ENCODE measurements around the gene NPC1L1.
"Not testable (repeated sequence)": the region's sequence is repeated elsewhere in the genome, so short reads cannot be mapped to it uniquely, and the experiment has no call there.

Gene NPC1L1

GRCh38 chr7:44520574-44520973, 20.6 kb downstream of the NPC1L1 start:
- Histone ChIP-seq H3K27me3 (ENCODE audit: insufficient read depth, low read length) (peaks cover 12% of the 10 kb centered on the region), H2AFZ (ENCODE audit: low read depth, low read length) (no peak overlapping the region), H3K9me3 (ENCODE audit: low read length) (no peaks in the 10 kb centered on the region), H3K36me3 (ENCODE audit: insufficient read depth, low read length) (no peaks in the 10 kb centered on the region), H3K4me3 (ENCODE audit: low read length) (no peak overlapping the region), H3K4me1 (ENCODE audit: insufficient read depth, low read length) (no peaks in the 10 kb centered on the region)

- H2AFZ ChIP-seq (ENCODE audit: low read depth, low read length): no peak overlapping the region
- H3K4me3 ChIP-seq (ENCODE audit: low read length): no peak overlapping the region
- no peaks in the 10 kb centered on the region for H3K36me3 ChIP-seq (ENCODE audit: insufficient read depth, low read length)
- H3K4me1 ChIP-seq (ENCODE audit: insufficient read depth, low read length): no peaks in the 10 kb centered on the region
- H3K27me3 ChIP-seq (ENCODE audit: insufficient read depth, low read length): peaks cover 12% of the 10 kb centered on the region
- H3K9me3 ChIP-seq (ENCODE audit: low read length): no peaks in the 10 kb centered on the region
These were observed 21.6 kb downstream of the NPC1L1 start for GRCh38 chr7:44519546-44519945.

GRCh38 chr7:44518761-44519160, 22.4 kb downstream of the NPC1L1 start:
- H3K36me3 ChIP-seq (ENCODE audit: insufficient read depth, low read length): no peaks in the 10 kb centered on the region

GRCh38 chr7:44517175-44517574, 24.0 kb downstream of the NPC1L1 start:
- H3K36me3 ChIP-seq (ENCODE audit: insufficient read depth, low read length): no peaks in the 10 kb centered on the region
- peaks cover 11% of the 10 kb centered on the region for H3K27me3 ChIP-seq (ENCODE audit: insufficient read depth, low read length)
- no peaks in the 10 kb centered on the region for H3K9me3 ChIP-seq (ENCODE audit: low read length)
- no peak overlapping the region for H3K4me3 ChIP-seq (ENCODE audit: low read length)
- no peaks in the 10 kb centered on the region for H3K4me1 ChIP-seq (ENCODE audit: insufficient read depth, low read length)
- no peak overlapping the region for H2AFZ ChIP-seq (ENCODE audit: low read depth, low read length)

More at GRCh38 chr7:44518761-44519160, 22.4 kb downstream of the NPC1L1 start:
- H2AFZ ChIP-seq (ENCODE audit: low read depth, low read length): no peak overlapping the region
- no peaks in the 10 kb centered on the region for H3K4me1 ChIP-seq (ENCODE audit: insufficient read depth, low read length)
- peaks cover 12% of the 10 kb centered on the region for H3K27me3 ChIP-seq (ENCODE audit: insufficient read depth, low read length)
- no peak overlapping the region for H3K4me3 ChIP-seq (ENCODE audit: low read length)
- H3K9me3 ChIP-seq (ENCODE audit: low read length): no peaks in the 10 kb centered on the region

- H3K4me3 ChIP-seq (ENCODE audit: low read length): no peak overlapping the region
- no peaks in the 10 kb centered on the region for H3K36me3 ChIP-seq (ENCODE audit: insufficient read depth, low read length)
- peaks cover 9% of the 10 kb centered on the region for H3K27me3 ChIP-seq (ENCODE audit: insufficient read depth, low read length)
- no peak overlapping the region for H2AFZ ChIP-seq (ENCODE audit: low read depth, low read length)
- H3K9me3 ChIP-seq (ENCODE audit: low read length): no peaks in the 10 kb centered on the region
- peaks cover 2% of the 10 kb centered on the region for H3K4me1 ChIP-seq (ENCODE audit: insufficient read depth, low read length)
These were observed 25.4 kb downstream of the NPC1L1 start for GRCh38 chr7:44515590-44516268.

- no peaks in the 10 kb centered on the region for H3K36me3 ChIP-seq (ENCODE audit: insufficient read depth, low read length)
- H3K9me3 ChIP-seq (ENCODE audit: low read length): no peaks in the 10 kb centered on the region
- peaks cover 2% of the 10 kb centered on the region for H3K4me1 ChIP-seq (ENCODE audit: insufficient read depth, low read length)
- H2AFZ ChIP-seq (ENCODE audit: low read depth, low read length): no peak overlapping the region
- H3K27me3 ChIP-seq (ENCODE audit: insufficient read depth, low read length): peaks cover 3% of the 10 kb centered on the region
- H3K4me3 ChIP-seq (ENCODE audit: low read length): no peak overlapping the region
These were observed 28.4 kb downstream of the NPC1L1 start for GRCh38 chr7:44512736-44513135.

GRCh38 chr7:44511863-44512468, 29.2 kb downstream of the NPC1L1 start:
- no peak overlapping the region for H3K4me3 ChIP-seq (ENCODE audit: low read length)
- H3K27me3 ChIP-seq (ENCODE audit: insufficient read depth, low read length): peaks cover 3% of the 10 kb centered on the region
- peaks cover 2% of the 10 kb centered on the region for H3K4me1 ChIP-seq (ENCODE audit: insufficient read depth, low read length)

GRCh38 chr7:44511236-44511635, 29.9 kb downstream of the NPC1L1 start:
- Histone ChIP-seq H3K4me1 (ENCODE audit: insufficient read depth, low read length) (peaks cover 2% of the 10 kb centered on the region), H3K36me3 (ENCODE audit: insufficient read depth, low read length) (no peaks in the 10 kb centered on the region), H3K4me3 (ENCODE audit: low read length) (no peak overlapping the region), H3K9me3 (ENCODE audit: low read length) (no peaks in the 10 kb centered on the region), H2AFZ (ENCODE audit: low read depth, low read length) (no peak overlapping the region), H3K27me3 (ENCODE audit: insufficient read depth, low read length) (peaks cover 3% of the 10 kb centered on the region)

More at GRCh38 chr7:44511863-44512468, 29.2 kb downstream of the NPC1L1 start:
- Histone ChIP-seq H3K36me3 (ENCODE audit: insufficient read depth, low read length) (no peaks in the 10 kb centered on the region), H3K9me3 (ENCODE audit: low read length) (no peaks in the 10 kb centered on the region), H2AFZ (ENCODE audit: low read depth, low read length) (no peak overlapping the region)

GRCh38 chr7:44508328-44509030, 32.7 kb downstream of the NPC1L1 start:
- Histone ChIP-seq H3K4me3 (ENCODE audit: low read length) (no peak overlapping the region), H2AFZ (ENCODE audit: low read depth, low read length) (no peak overlapping the region), H3K36me3 (ENCODE audit: insufficient read depth, low read length) (no peaks in the 10 kb centered on the region), H3K4me1 (ENCODE audit: insufficient read depth, low read length) (peaks cover 2% of the 10 kb centered on the region), H3K9me3 (ENCODE audit: low read length) (no peaks in the 10 kb centered on the region), H3K27me3 (ENCODE audit: insufficient read depth, low read length) (peaks cover 3% of the 10 kb centered on the region)

GRCh38 chr7:44506592-44507288, 34.4 kb downstream of the NPC1L1 start:
- not testable (repeated sequence) for H2AFZ ChIP-seq (ENCODE audit: low read depth, low read length); H3K36me3 ChIP-seq (ENCODE audit: insufficient read depth, low read length); H3K4me3 ChIP-seq (ENCODE audit: low read length); H3K27me3 ChIP-seq (ENCODE audit: insufficient read depth, low read length); H3K4me1 ChIP-seq (ENCODE audit: insufficient read depth, low read length); H3K9me3 ChIP-seq (ENCODE audit: low read length)

- H3K4me3 ChIP-seq (ENCODE audit: low read length): no peak overlapping the region
- H3K9me3 ChIP-seq (ENCODE audit: low read length): no peaks in the 10 kb centered on the region
- H3K36me3 ChIP-seq (ENCODE audit: insufficient read depth, low read length): no peaks in the 10 kb centered on the region
- peaks cover 2% of the 10 kb centered on the region for H3K27me3 ChIP-seq (ENCODE audit: insufficient read depth, low read length)
- no peaks in the 10 kb centered on the region for H3K4me1 ChIP-seq (ENCODE audit: insufficient read depth, low read length)
- H2AFZ ChIP-seq (ENCODE audit: low read depth, low read length): no peak overlapping the region
These were observed 35.5 kb downstream of the NPC1L1 start for GRCh38 chr7:44505595-44505994.

GRCh38 chr7:44498230-44498954, 42.7 kb downstream of the NPC1L1 start:
- H2AFZ ChIP-seq (ENCODE audit: low read depth, low read length): no peak overlapping the region
- no peaks in the 10 kb centered on the region for H3K4me1 ChIP-seq (ENCODE audit: insufficient read depth, low read length)
- peaks cover 9% of the 10 kb centered on the region for H3K27me3 ChIP-seq (ENCODE audit: insufficient read depth, low read length)
- no peaks in the 10 kb centered on the region for H3K9me3 ChIP-seq (ENCODE audit: low read length)
- no peak overlapping the region for H3K4me3 ChIP-seq (ENCODE audit: low read length)
- no peaks in the 10 kb centered on the region for H3K36me3 ChIP-seq (ENCODE audit: insufficient read depth, low read length)

Data from neuron (in vitro differentiated cells).